GM20431 (cell line): ENCODE results near the gene KCNH3.
"Not testable (repeated sequence)": the region's sequence is repeated elsewhere in the genome, so short reads cannot be mapped to it uniquely, and the experiment has no call there.

ENCODE experiments used
- in situ Hi-C: fragments of 300-500 bp; cut with MseI, MboI; formaldehyde crosslinking; loops from one replicate; pipeline ENCODE4 v1.15.0; 2020; ENCODE audit warnings: low sequenced_read_pairs; ENCODE audit not compliant: unreplicated experiment

KCNH3 gene

GRCh38 chr12:49580572-49581535 lies 42.0 kb downstream of the KCNH3 start:
- in situ Hi-C loops, result no loop called here

- in situ Hi-C loops, result no loop called here
Measured at GRCh38 chr12:49582201-49582600, 43.4 kb downstream of the KCNH3 start.

DNA sequence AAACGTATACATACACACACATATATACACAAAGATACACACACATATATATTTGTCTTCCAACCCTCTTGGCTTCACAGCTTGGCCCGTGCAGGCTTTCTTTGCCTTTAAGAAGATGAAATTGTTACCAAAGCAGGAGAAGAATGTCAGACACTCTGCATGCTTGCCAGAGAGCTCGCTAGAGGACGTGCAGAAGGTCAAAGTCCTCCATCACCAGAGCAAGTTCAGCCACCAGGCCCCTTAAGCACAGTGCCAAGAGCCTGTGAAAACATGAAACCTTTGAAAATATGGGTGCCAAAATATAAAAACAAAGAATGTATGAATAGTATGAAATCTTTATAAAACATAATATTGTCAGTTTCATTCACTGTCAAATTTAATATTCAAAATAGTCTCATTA lies 44.0 kb downstream of the KCNH3 start:
- in situ Hi-C loops, result no loop called here

DNA sequence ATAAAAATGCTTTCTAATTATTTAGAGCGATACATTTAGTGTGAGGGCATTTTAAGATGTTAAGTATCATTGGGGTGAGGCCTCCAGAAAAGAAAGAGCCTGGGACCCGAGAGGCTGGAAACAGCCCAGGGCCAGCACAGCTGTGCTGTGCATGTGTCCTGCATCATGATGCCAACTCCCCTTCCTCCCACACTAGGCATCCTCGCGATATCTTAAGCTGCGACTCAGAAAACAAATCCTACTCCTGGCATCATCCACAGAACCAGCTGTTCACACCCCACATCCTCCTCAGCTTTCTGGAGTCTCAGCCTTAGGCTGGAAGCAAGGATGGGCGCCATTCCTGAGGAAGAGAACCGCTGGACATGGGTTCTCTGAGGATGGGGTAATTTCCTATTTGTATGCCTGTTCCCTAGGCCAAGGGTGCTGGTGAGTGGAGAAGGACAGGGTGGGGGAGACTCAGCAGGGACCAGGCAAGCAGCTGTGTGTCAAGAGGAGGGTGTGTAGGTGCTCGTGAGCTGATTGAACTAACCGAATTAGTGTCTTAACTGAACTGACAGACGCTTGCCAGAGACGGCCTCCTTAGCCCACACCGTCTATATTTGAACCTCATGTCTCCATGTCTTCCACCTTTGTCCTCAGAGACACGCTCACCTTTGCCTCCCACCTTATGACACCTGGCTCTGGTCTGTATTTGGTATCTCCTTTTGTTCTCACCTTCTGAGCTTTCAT lies 44.7 kb downstream of the KCNH3 start:
- in situ Hi-C loops, result no loop called here

GRCh38 chr12:49584591-49584990 lies 45.8 kb downstream of the KCNH3 start:
- in situ Hi-C loops, result no loop called here

DNA sequence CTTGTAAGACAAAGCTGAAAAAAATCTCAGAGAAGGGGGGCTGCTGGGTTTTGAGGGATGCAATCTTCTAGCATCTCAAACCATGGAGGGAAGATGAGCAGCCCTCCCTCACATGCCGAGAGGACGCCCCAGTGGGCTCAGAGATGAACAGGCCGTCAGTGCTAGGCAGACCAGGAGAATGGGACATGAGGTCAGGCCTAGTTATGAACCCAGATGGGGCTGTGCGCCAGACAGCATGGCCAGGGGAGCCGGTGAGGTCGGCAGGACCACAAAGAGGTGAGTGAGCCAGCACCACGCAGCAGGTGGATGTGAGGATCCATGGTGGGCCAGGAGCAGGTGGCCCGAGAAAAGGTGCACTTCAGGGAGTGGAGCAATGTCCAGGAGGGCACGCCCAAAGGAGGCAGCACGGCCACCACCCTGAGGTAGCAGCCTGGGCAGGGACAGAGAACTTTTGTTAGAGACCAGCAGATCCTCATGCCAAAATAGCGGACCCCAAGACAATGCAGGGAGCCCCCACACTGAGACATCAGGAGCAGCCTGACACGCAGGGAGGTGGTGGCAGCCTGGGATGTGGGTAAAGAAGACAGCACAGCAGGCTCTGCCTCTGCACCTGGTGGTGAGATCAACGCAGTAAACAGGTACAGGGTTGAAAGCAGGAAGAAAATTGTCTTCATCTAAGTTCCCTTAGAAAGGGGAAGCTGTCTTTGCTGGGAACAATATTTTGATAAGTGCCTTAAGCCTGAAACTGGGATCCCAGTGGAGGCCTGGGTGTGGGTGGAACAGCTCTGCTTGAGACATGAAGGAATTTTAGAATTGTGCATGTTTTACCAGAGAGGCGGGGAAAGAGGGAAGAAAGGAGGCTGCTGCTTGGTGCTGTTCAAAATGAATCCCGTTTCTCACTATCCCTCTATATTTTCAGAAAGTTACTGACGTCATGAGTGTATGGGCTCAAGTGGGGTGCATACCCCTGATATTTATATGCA lies 46.9 kb downstream of the KCNH3 start:
- in situ Hi-C loops, result no loop called here

DNA sequence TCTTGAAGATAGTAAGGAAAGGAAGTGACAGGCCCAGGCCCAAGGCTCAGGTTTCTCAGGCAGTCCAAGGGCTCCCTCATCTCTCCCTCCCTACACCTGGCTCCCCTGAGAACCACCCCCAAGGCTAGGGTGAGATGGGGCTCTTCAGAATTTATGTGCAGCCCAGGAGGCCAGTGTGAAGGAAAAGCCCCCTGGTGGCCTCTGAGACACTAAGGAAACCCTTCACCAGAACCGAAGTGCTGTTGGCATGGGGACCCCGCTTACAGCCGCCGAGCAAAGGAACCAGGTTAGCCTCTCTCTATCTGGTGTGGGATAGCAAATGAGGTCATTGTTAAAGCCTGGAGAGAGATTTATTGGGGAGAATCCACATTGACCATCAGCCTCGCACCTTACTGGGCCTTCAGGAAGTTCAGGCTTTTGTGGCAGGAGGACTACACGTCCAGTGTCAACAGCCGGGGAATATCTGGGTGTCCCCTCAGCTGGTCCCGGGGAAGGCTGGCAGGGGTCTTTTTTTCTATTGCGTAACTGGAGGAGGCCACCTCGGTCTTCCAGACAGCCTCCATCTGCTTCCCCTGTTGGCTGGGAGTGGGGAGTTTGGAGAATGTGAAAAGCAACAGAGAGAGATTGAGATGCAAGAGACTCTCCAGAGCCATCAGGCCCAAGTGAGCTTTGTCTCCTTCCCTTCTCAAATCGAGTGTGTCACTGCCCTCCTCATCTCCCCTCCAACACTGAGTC lies 48.5 kb downstream of the KCNH3 start:
- in situ Hi-C loops, result no loop called here

- in situ Hi-C loops, result no loop called here
Measured at GRCh38 chr12:49588281-49588680, 49.5 kb downstream of the KCNH3 start.

GRCh38 chr12:49588721-49589516 lies 50.1 kb downstream of the KCNH3 start:
- in situ Hi-C loops, result no loop called here

DNA sequence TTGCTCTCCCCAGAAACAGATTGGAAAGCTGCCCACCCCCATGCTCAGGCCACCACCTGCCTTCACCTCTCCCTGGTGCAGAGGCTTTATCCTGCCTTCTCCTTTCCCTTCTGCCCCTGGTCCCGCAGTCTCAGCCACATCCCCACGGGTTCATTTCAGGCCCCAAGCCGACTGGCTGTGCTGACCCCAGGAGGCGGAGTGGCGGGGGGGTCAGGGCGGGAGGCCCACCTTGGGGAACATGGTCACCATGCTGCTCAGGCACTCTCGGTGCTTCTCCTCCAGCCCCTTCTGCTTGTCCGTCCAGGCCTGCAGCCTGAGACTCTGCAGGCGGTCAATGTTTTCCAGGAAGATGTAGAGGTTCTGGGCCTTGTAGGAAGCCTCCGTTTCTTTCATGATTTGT lies 59.7 kb downstream of the KCNH3 start:
- in situ Hi-C loops, result no loop called here

DNA sequence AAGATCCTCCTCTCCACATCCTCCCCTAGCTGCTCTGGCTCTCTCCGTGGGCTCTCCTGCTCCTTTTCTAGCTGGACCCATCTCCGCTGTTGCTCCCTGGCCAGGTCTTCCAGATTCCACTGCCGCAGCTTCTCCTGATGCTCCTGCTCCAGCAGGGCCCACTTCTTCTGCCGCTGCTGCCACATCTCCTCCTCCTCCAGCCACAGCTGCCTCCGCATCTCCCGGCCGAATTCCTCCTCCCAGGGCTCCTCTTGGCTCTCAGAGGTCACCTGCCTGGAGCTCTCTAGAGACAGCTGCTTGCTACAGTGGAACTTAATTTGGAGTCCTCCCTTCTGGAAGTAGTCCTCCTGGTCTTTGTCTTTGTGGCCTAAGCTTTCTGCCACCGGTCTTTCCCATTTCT lies 61.1 kb downstream of the KCNH3 start:
- in situ Hi-C loops, result no loop called here

- in situ Hi-C loops, result no loop called here
Measured at GRCh38 chr12:49603721-49604120, 64.9 kb downstream of the KCNH3 start.

DNA sequence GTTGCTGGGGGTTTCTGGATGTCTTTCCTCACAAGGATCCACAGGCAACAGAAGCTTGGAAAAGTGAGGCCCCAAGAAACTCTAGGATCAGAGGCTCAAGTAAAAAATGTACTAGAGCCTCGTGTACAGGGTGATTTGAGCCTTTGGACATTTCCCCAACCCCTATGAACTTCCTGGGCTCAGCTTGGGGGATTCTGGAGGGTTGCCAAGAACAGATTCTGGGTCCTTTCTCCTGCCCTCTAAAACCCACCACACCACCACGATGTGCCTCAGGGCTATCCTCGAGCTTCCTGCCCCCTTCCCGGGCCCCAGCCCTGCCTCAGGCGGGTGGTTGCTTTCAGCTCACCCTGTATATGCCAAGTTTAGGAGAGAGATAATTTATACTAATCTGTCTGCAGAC lies 66.0 kb downstream of the KCNH3 start:
- in situ Hi-C loops, result no loop called here

GRCh38 chr12:49605539-49605938 lies 66.7 kb downstream of the KCNH3 start, which contains the start of gene FAM186B:
Gene FAM186B (minus strand): TSS chr12:49605639. CDS start chr12:49605477, 162 bp downstream.
- in situ Hi-C loops, result not testable (repeated sequence)
